HG03135 (cell line): Measurements from ENCODE around the gene NASP.

Experiments
- ATAC-seq: cut with Tn5 transposase; IDR thresholded peaks from one replicate; pipeline ENCODE4 v1.9.1; 2021; ENCODE audit warnings: mild to moderate bottlenecking, moderate library complexity; ENCODE audit not compliant: unreplicated experiment

The NASP gene

GRCh38 chr1:45666836-45667235 lies 83.0 kb downstream of the NASP start:
- no peak for ATAC-seq

DNA sequence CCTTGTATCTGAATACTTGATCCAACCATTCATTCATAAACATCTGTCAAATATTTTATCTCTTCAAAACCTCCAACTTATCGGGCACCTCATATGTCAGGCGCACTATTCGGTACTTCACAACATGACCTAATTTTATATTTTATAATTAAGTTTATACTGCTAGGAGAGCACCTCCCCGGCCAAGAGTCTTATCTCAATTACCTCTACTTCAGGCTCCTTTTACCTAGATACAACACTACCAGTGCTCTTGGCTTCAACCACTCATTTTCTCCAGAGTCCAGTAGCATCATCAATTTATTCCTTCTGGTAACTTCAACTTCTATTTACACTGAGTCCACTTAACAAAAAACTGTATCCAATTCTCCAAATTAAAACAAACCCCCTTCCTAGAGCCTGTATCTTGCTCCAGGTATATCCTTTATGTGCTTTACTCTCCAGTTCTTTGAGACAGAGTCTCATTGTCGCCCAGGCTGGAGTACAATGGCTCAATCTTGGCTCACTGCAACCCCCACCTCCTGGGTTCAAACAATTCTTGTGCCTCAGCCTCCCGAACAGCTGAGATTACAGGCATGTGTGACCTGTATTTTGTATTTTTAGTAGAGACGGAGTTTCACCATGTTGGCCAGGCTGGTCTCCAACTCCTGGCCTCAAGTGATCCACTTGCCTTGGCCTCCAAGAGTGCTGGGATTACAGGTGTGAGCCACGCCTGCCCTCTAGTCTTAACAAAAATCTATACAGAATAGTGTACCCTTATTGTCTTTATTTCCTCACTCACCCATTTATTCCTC lies 83.7 kb downstream of the NASP start:
- no peak for ATAC-seq
